NB4 (cell line): ENCODE data around the gene MRRF.

Experiments used
- DNase-seq: peaks from one replicate; pipeline ENCODE4 v3.0.0; 2010; ENCODE audit warnings: low read depth
- H3K4me3 ChIP-seq: one replicate; pipeline ENCODE4 v1.5.1; 2011; ENCODE audit warnings: mild to moderate bottlenecking, low read depth, low read length, moderate library complexity
- CTCF ChIP-seq: IDR thresholded peaks from one replicate; pipeline ENCODE4 v1.5.1; 2012; ENCODE audit warnings: low read depth, low read length
- MYC ChIP-seq: IDR thresholded peaks from 2 replicates; pipeline ENCODE4 v1.6.1; 2011; ENCODE audit warnings: low read depth, low read length
- POLR2A ChIP-seq: IDR thresholded peaks from 2 replicates; pipeline ENCODE4 v1.6.1; 2011; ENCODE audit warnings: mild to moderate bottlenecking; ENCODE audit not compliant: insufficient read length; ENCODE audit errors: extremely low read depth
- TF ChIP-seq, protein P1 (sequence below): IDR thresholded peaks from 2 replicates; pipeline ENCODE4 v1.6.1; 2011; ENCODE audit warnings: low read depth, low read length

Gene MRRF

DNA sequence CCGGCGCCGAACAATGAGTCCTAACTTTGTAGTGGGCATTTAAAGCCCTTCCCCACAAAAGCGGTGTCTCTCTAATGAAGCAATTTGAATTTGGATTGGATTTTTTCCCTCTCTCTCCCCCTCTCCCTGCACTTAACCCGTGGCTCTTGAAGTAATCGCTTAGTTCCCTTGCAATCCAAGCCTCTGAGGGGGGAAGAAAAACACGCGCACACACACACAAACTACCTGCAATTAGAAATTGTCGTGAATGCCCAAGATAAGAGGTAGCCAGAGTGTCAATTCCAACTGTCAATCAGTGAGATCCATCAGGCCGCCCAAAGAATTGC is 37.1 kb upstream of the MRRF start:
- TF ChIP-seq, protein P1, sequence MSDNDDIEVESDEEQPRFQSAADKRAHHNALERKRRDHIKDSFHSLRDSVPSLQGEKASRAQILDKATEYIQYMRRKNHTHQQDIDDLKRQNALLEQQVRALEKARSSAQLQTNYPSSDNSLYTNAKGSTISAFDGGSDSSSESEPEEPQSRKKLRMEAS: no peak

DNA sequence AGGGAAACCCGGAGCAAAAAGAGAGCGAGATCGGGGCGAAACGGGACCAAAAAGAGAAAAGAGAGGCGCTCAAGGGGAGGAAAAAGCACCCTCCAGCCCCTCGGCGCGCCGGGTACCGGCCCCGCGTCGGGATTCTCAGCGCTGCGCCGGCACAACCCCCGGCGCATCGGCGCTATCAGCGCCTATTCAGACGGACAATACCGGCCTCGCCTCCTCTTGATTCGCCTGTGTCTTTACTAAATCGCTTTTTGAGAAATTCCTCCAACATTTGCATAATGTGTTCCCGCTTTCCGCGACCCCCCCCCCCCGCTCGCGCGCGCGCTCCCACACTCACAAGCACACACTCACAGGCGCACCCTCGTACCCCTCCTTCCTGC is 36.5 kb upstream of the MRRF start:
- DNase-seq: peak; percentile 43
- peak overlapping the region; percentile 46 for H3K4me3 ChIP-seq
- no peak for TF ChIP-seq POLR2A

More for the DNA sequence above, 37.1 kb upstream of the MRRF start:
- H3K4me3 ChIP-seq: peak overlapping the region; percentile 36
- DNase-seq: no peak

DNA sequence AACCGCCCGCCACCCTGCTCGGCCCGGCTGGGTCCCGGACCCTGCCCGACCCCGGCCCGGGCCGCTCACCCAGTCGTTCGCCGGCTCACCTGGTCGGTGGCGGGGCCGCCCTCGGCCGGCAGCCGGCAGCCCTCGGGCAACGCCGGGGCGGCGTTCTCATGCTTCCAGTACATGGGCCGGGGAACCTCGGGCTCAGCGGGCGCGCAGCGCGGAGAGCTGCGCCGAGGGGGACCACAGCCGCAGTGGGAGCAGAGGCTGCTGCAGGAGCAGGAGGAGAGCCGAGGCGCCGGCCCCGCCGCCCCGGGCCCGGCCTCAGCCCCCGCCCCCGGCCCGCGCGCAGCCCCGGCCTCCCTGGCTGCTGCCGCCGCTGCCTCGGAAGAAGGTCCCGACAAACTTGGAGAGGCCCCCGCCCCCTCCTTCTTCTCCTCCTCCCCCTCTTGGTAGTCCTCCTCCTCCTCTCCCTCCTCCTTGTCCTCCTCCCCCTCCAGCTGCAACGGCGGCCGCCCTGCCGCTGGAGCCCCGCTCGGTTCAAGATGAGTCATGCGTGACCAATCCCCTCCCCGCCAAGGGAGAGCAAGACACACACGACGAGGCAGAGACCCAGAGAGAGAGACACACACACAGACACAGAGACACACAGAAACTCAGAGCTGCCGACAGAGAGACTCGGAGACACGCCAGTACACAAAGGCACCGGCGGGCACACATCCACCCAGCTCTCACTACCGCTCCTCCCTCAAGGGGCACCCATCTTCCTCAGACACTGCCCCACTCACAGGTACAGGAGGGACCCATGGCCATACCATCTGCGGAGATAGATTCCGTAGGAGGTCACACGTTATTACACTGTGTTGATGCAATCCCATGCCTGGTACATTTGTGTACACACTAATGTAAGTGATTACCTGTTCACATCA is 35.9 kb upstream of the MRRF start, which contains the start of gene LHX6:
Gene LHX6, minus strand, starts transcription at position 390 of the 917 bp plus-strand sequence. Its CDS starts 217 bp downstream, at position 173.
- peak within 1 kb of the TSS; percentile 46 for H3K4me3 ChIP-seq
- DNase-seq: peak; percentile 79
- TF ChIP-seq CTCF: no peak
- no peak for TF ChIP-seq MYC
- TF ChIP-seq, protein P1: no peak; the same call in 1 of the 2 replicates
- TF ChIP-seq POLR2A: peak; percentile 11

GRCh38 chr9:122229485-122229837 is 35.2 kb upstream of the MRRF start:
- H3K4me3 ChIP-seq: no peak overlapping the region

GRCh38 chr9:122232796-122233306 is 31.8 kb upstream of the MRRF start:
- TF ChIP-seq MYC: no peak
- no peak for TF ChIP-seq CTCF
- no peak for TF ChIP-seq POLR2A
- TF ChIP-seq, protein P1: no peak
- no peak overlapping the region for H3K4me3 ChIP-seq
- DNase-seq: peak; percentile 25

More at GRCh38 chr9:122229485-122229837, 35.2 kb upstream of the MRRF start:
- DNase-seq: no peak
- no peak for TF ChIP-seq CTCF
- TF ChIP-seq MYC: no peak
- no peak for TF ChIP-seq POLR2A
- TF ChIP-seq, protein P1: no peak

- no peak overlapping the region for H3K4me3 ChIP-seq
- peak; percentile 27 for DNase-seq
- TF ChIP-seq, protein P1: no peak
- TF ChIP-seq MYC (no peak), POLR2A (no peak), CTCF (no peak)
Observed at GRCh38 chr9:122234022-122234748, 30.5 kb upstream of the MRRF start.
